Skin epidermis (tissue), 12 donors: ENCODE results near the gene ARHGAP24.

Experiments used
- H3K27ac ChIP-seq, 21 experiments: fragments of 200-600 bp; sonication (generic) in 11 of 21; one replicate each; pipeline ENCODE4 v1.5.0; 2020; ENCODE audit warnings: mild to moderate bottlenecking in 3 of 21, inconsistent platforms in 2 of 21, moderate library complexity in 2 of 21
- H3K4me3 ChIP-seq, 7 experiments: fragments of 200-600 bp; sonication (generic) in 2 of 7; one replicate each; pipeline ENCODE4 v1.5.0; 2020; ENCODE audit warnings: inconsistent platforms in 2 of 7, mild to moderate bottlenecking in 2 of 7, moderate library complexity in 1 of 7

Gene ARHGAP24

DNA sequence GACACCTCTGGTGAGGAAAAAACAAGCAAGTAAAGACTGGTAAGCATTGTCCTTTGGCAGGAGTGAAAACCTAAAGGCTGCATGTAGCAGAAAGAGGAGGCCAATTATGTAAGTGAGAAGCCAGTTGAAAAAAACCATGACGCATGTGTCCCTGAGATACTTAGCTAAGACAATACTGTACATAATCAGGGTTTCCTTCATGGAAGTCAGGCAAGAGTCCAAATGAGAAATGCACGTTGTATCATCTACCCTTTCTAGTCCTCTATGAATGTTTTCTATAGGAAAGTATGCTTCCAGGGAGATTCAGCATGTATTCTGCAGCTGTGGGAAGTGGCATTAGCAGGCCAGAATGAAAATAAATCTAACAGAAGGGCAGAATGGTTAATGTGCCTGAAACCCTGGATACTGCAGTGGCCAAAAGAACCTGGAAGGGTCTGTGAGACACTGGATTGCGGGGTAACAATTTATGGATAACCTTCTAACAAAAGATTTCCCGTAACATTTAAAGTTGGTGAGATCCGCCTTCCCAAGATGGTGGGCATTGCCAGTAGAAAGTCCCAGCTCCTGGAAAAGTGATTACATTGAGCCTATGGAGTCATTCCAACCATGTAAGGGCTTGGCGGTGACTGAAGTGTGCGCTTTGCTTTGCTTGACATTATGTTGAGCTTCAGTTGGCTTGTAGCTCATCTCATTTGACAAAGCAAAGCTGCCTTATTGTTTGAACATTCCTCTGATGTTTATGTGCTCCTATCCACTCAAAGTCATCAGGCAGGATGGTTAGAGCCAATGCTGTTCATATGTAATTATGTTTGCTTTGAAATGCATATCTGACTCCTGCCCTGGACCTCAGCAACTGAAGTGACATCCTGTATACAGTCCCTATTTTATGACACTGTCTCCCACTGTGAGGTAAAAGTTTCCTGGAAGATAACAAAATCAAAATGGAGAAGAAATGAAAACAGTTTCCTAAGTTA is 200.4 kb downstream of the ARHGAP24 start:
- Histone ChIP-seq H3K27ac (no peak overlapping the region), H3K4me3 (no peak overlapping the region)

DNA sequence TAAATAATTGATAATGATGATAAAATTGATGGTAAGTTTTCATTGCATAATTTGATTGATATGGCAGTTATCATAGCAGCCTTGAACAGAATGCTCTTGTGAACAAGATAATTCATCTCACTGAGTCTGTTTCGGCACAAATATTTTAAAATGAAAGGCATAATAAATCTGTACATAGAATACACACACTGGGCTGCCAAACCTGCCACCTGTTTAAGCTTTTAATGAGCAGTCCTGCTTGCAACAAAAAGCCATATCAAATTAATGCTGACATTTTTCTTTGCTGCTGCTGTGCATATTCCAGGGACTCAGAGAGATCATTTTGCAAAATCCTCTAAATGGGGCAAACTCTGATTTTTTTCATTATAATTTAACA is 201.1 kb downstream of the ARHGAP24 start:
- Histone ChIP-seq H3K27ac (no peak overlapping the region), H3K4me3 (no peak overlapping the region)

DNA sequence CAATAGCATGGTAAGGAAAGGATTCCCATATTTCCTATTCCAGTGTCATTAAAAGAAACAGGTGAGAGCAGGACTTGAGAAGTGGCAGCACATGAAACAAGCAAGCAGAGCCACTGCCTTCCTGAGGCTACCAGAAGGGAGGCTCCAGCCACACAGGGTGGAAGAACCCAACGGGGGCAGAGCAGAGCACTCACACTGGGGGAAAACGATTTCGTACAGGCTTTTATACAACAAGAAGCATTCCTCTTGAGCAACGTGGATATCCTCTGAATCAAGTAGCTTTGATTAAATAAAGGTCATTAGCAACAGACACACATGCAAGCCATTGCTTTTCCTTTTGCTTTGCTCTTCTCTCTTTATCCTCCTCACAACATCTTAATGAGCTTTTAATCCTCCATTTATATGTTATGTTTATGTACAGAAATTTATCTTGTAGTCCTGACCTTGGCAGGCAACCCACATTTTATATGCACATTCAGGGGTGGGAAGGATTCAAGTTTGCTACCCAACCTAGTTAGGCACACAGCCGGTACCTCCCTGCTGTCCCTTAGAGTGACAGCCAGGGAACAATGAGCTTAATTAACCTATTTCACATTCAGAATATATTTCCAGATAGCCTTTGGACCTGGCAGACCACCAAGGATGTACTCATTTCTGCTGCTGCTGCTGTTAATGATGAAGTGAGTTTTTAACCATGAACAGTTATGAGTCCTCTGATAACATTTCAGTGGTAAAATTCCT is 202.1 kb downstream of the ARHGAP24 start:
- H3K27ac ChIP-seq, result no peak overlapping the region
- no peak overlapping the region for H3K4me3 ChIP-seq

DNA sequence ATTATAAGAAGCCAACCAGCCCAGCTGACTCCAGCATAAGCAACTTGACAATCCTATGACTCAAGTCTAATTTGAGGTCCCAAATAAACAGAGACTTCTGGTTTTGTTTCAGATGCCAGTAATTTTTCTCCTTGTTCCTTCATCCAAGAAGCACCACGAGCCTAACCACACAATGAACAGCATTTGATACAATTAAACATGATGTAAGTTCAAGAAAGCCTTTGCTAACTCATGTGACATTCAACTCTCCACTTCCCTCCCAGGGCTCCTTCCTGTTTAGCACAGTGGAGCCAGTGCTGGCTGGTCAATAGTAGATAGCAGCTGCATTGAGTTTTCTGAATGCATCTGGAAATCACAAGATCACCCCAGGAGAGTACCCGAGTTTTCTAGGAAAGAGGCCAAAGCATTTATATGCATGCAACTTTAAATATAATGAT is 206.3 kb downstream of the ARHGAP24 start:
- no peak overlapping the region for H3K4me3 ChIP-seq
- H3K27ac ChIP-seq, result peak overlapping the region in 11 of 21 experiments; percentile 2 to 79 (median 51)

DNA sequence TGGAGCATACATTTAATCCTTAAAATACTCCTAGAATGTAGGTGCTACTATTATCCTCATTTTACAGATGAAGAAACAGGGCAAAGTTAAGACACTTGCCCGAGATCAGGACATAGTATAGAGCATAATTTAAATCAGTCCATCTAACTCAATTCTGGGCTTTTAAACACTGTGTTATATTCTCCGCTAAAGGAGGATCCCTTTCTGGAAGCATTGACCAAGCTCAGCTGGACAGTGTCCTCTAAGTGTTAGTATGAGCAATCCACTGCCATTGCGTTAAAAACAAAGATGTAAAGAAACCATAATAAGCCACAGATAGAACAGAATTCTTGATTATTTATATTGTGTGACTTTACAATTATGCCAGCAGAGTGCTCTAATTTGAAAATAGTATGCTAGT is 207.0 kb downstream of the ARHGAP24 start:
- Histone ChIP-seq H3K4me3 (no peak overlapping the region), H3K27ac (peak overlapping the region in 12 of 21 experiments; percentile 2 to 79 (median 42))

DNA sequence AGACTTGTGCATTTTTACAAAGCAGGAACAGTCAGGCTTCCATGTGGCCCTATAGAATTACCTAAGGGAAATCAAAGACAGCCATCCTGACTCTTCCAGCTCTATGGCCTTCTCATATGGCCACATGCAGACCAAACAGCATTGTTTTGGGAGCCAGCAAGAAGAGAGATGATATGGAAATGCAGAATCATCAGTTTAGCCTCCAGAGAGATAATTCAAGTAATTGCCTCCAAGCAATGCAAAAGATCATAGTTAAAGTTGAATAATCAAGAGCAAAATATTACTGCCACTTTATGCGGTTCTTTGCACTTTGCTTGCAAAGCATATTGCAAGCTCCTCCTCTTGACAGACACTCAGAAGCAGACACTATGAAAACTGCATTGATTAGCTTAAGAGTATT is 207.4 kb downstream of the ARHGAP24 start:
- Histone ChIP-seq H3K4me3 (no peak overlapping the region), H3K27ac (peak overlapping the region in 9 of 21 experiments; percentile 9 to 79 (median 55))

DNA sequence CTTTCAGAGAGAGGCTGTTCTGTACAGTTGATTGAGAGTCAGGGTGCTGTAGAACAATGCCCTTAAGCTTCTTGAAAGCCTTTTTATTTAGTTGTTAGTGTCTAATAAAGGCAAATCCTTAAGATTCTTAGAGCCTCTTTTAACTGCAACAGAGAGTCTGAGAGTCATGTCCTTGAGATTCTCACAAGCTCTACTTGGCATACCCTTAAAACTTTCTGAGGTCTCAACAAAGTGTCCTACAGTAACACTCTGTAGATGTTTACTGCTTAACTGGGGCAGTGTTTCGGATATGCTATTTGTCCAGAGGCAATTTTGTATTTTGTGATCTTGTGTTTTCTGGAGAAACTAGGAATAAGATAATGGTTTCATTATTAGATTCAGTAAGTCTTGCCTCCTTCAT is 209.7 kb downstream of the ARHGAP24 start:
- H3K4me3 ChIP-seq, result no peak overlapping the region

DNA sequence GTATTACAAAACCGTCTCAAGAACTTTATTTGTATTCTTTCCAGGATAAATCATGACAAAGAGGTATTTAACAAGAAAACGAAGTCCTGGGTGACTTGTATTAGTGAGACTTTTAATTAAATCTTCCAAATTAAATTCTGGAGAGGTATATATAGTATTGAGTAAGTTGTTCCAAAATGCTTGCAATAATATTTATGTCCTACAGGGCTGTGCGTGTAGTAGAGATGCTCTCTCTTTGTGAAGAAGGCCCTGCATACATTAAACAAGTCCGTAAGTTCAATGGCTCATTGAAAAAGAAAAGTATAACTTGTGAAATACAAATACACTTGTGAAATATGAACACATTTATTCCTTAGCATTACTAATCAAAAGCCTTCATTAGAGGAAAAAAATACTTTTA is 211.4 kb downstream of the ARHGAP24 start:
- no peak overlapping the region for H3K27ac ChIP-seq
- H3K4me3 ChIP-seq, result no peak overlapping the region

More for the DNA sequence above, 209.7 kb downstream of the ARHGAP24 start:
- no peak overlapping the region for H3K27ac ChIP-seq

DNA sequence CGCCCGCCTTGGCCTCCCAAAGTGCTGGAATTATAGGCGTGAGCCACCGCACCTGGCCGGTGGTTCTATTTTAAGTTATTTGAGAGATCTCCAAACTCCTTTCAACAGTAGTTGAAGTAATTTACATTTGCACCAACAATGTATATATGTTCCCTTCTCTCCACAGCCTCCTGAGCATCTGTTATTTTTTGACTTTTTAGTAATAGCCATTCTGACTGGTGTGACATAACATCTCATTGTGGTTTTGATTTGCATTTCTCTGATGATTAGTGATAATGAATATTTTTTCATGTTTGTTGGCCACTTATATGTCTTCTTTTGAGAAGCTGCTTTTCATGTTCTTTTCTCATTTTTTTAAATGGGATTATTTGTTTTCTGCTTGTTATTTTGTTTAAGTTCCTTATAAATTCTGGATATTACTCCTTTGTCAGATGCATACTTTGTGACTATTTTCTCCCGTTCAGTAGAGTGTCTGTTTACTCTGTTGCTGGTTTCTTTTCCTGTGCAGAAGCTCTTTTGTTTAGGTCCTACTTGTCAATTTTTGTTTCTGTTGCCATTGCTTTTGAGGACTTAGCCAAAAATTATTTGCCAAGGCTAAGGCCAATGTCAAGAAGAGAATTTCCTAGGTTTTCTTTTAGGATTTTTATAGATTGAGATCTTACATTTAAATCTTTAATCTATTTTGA is 213.2 kb downstream of the ARHGAP24 start:
- no peak overlapping the region for H3K27ac ChIP-seq

DNA sequence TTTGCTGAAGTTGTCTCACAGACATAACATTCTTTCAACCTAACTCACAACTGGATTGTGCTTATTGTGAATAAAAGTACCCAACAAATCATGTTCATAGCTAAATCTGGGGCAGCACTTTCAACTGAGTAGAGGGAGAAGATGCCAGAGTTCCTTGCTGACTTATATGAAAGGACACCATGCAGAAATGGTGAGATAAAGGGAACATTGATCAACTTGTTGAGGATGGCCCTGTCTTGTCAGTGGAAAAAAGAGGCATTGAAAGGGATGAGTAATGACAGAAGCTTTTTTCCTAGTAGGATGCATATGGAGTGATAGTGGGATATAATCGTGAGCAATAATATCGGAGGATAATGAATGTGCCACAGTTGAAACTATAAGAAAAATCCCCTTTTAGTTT is 221.7 kb downstream of the ARHGAP24 start:
- Histone ChIP-seq H3K4me3 (no peak overlapping the region), H3K27ac (no peak overlapping the region)

More for the DNA sequence above, 213.2 kb downstream of the ARHGAP24 start:
- H3K4me3 ChIP-seq, result no peak overlapping the region

DNA sequence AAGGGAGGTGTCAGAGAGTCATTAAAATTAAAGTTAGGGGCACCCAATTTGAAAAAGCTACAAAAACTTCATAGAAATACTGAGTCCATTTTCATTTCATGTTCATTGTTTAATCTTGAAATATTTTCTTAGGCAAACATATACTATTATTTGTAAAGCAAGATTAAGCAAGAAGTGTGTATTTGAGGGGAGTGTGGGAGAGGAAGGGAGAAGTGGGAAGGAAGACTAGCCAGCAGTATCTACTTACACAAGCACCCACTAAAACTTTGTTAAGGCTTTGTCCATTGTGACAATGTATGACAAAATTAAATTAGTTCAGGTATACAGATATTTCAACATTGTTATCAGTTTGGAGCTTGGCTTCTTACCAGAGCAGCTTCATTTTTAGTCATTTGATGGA is 222.9 kb downstream of the ARHGAP24 start:
- H3K4me3 ChIP-seq, result no peak overlapping the region
- H3K27ac ChIP-seq, result peak overlapping the region in 2 of 21 experiments; percentile 4 to 30

DNA sequence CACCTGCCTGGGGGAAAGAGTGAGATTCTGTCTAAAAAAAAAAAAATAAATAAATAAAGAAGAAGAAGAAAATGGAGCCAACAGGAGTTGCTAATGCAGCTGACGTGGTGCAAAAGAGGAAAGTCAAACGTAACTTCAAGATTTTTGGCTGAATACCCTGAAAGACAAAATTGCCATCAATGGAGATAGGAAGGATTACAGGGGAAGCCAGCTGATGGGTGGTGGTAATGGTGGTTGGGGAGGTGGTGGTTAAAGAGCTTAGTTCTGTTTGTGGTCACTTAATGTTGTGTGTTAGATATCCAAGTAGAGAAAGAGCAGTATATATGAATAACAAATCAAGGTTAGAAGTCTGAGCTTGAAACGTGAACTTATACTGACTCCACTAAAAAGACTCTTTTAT is 225.4 kb downstream of the ARHGAP24 start:
- H3K4me3 ChIP-seq, result no peak overlapping the region
- H3K27ac ChIP-seq, result peak overlapping the region in 3 of 21 experiments; percentile 3 to 49 (median 12)

DNA sequence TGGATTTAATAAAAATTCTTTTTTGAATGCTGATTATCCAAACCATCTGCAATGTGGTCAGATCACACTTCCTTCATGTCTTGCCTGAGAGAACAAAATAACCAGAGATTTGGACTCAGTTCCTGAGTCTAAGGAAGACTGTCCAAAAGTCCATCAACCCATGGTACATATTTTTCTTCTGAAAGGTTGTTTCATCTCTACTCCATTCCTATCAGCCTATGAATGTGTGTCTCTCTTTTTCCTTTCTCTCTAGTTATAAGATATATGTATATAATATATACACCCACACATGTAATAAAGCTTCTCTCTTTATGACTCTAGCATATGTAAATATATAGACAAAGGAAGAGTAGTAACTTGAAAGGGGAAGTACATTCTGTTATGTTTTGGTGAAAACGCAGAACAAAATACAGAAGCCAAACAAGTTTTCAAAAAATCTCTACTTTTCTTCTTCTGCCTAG is 226.9 kb downstream of the ARHGAP24 start:
- H3K27ac ChIP-seq, result peak overlapping the region in 8 of 21 experiments; percentile 19 to 76 (median 50)
- H3K4me3 ChIP-seq, result no peak overlapping the region

DNA sequence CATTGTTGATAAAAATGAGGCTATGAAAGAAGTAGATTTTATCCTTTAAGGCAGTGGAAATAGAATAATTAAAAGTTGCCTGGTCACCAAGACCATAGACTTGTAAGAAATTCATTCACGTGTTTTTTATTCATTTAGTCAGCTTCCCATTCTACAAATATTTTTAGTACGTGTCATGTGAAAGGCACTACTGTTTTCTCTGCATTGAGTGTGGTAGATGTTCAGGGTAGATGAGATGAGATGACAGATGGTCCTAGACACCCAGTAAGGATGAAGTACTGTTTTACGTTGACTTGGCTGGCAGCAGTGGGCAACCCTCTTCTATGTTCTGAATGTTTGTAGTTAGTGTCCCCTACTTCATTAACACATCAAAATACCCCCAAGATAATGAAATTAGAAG is 228.1 kb downstream of the ARHGAP24 start:
- H3K4me3 ChIP-seq, result no peak overlapping the region
- H3K27ac ChIP-seq, result peak overlapping the region in 12 of 21 experiments; percentile 20 to 76 (median 44)

DNA sequence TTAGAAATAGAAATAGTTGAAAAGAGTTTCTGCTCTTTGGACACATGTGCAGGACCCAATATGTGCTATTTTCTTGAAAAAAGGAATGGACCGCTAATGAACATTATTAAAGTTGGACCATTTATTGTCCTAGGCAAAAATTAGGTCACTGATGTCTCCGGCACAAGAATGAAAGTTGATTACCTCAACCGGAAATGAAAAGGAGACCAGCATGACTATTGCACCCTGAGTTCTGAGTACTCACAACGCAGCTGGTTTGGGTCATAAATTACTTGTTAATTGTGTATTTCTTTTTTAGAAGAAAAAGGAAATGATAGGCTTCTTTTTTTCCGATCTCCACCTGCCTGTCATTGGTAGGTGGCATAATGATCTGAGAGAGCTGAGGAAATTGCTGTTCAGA is 232.7 kb downstream of the ARHGAP24 start:
- Histone ChIP-seq H3K4me3 (no peak overlapping the region), H3K27ac (peak overlapping the region in 1 of 21 experiments; percentile 19)

DNA sequence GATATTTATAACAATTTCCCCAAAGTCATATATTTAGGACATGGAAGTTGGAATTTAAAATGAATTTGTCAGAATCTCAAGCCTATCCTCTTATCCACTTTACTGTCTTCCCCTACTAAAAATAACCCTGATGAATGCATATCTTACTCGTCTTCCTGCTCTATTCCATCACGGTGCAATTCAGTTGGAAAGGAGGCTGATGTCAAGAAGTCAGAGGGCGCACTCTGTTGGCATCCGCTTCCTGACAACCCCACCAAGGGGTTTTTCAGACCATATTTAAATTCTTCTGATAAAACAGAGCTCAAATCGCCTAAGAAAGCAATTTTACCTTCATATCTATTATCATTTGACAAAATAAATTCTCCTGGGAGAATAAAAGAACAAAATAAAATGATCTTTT is 233.5 kb downstream of the ARHGAP24 start:
- Histone ChIP-seq H3K4me3 (no peak overlapping the region), H3K27ac (no peak overlapping the region)

DNA sequence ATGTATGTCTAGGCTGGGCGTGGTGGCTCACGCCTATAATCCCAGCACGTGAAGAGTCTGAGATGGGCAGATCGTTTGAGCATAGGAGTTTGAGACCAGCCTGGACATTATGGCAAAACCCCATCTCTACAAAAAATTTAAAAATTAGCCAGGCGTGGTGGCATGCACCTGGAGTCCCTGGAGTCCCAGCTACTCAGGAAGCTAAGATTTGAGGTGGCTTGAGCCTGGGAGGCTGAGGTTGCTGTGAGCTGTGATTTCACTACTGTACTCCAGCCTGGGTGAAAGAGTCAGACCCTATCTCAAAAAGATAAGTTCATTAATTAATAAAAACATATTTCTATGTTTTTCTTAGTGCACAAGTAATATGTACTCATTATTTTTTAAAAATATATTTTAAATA is 238.1 kb downstream of the ARHGAP24 start:
- Histone ChIP-seq H3K4me3 (no peak overlapping the region), H3K27ac (peak overlapping the region in 1 of 21 experiments; percentile 39)

DNA sequence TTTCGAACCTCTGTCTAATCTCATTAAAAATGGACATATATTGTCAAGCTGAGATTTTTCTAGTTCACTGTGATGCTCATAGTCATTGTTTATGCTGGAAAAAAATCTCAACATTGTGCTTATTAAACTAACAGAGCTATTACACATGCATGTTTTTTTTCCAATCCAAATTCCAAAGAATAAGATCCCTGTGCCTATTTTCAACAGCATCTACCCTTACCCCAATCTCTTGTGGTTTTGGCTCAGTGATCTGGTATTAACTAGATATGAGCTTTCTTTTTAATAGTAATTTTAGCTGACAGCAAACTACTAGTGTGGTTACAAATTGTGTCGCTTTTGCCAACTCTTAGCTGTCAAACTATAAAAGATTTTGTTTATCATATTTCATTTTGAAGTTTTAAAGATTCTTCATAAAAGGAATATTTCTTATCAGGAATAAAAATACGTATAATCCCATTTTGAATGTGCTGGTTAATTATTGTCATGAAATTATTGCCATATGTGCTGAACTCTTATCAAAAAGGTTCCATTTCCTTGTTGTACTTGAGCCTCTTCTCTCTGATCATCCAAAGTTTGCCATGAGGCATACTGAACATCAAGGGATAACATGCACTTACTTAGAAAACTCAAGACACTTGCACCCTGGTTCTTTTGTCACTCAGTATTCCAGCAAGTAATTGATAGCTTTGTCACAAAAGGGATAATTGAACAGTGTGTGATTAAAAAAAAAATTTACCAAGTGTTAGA is 241.2 kb downstream of the ARHGAP24 start:
- H3K27ac ChIP-seq, result peak overlapping the region in 2 of 21 experiments; percentile 11 to 20
- H3K4me3 ChIP-seq, result no peak overlapping the region

DNA sequence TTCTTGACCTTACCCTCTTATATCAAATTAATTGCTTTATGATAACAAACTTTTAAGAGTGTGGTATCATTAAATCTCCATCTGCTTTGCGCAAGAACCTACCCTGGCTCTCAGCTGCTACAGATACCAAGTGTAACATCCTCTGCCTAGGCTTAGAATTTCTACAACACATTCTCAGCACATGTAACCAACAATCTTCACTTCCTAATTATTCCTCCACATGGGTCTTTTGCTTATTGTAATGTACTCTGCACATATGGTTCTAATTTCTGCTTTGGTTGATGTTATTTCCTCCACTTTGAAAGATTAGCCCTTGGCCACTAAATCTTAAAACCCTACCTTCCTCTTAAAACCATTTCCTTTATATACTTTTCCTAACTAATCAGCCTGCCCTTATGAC is 242.4 kb downstream of the ARHGAP24 start:
- H3K4me3 ChIP-seq, result no peak overlapping the region
- H3K27ac ChIP-seq, result peak overlapping the region in 3 of 21 experiments; percentile 6 to 19 (median 10)
